ENCODE measurements around the gene CFAP97D1. TPM values are rescaled to one million over a fixed set of nuclear protein-coding genes. Genes with fewer than 3 reads are reported as not detected.

Gene CFAP97D1
- total RNA-seq, 2 donors from 2014 or later, result not detected

DNA sequence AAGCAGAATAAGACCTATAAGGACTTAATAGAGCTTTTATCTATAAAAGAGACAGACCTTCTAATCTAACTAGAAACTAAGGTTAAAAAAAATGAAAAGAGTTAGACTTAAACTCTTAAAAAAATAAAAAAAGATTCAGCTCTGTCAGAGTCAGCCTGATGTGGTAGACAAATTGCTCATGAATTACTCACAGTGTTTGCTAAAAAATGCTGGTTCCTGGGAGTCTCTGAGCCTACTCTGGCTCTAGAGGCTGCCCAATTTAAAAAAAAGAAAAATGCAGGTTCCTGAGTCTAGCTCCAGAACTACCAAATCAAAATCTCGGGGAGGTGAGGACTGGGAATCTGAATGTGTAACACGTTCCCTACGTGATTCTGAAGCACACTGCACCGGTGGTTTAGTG, 39.7 kb upstream of the CFAP97D1 start:
- no peak overlapping the region for H3K4me3 ChIP-seq (ENCODE audit: low read length)
- no peak overlapping the region for H3K9ac ChIP-seq (ENCODE audit: extremely low read depth, low read length, poor library complexity, severe bottlenecking)
- Mint-ChIP-seq H3K9me3 (no peaks in the 10 kb centered on the region), H3K36me3 (ENCODE audit: low read depth) (no peaks in the 10 kb centered on the region), H3K27ac (no peak overlapping the region), H3K27me3 (ENCODE audit: insufficient read depth) (peaks cover 5% of the 10 kb centered on the region), H3K4me3 (no peak overlapping the region), H3K4me1 (peaks cover 9% of the 10 kb centered on the region)
- no peak overlapping the region for H3K27ac ChIP-seq (ENCODE audit: low read depth, low read length)
- TF ChIP-seq, protein P1, sequence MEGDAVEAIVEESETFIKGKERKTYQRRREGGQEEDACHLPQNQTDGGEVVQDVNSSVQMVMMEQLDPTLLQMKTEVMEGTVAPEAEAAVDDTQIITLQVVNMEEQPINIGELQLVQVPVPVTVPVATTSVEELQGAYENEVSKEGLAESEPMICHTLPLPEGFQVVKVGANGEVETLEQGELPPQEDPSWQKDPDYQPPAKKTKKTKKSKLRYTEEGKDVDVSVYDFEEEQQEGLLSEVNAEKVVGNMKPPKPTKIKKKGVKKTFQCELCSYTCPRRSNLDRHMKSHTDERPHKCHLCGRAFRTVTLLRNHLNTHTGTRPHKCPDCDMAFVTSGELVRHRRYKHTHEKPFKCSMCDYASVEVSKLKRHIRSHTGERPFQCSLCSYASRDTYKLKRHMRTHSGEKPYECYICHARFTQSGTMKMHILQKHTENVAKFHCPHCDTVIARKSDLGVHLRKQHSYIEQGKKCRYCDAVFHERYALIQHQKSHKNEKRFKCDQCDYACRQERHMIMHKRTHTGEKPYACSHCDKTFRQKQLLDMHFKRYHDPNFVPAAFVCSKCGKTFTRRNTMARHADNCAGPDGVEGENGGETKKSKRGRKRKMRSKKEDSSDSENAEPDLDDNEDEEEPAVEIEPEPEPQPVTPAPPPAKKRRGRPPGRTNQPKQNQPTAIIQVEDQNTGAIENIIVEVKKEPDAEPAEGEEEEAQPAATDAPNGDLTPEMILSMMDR (conservative IDR thresholded peaks at IDR 0.05), result no peak
- H3K36me3 ChIP-seq (ENCODE audit: control insufficient read depth, insufficient read depth, low read length), result no peaks in the 10 kb centered on the region
- no peaks in the 10 kb centered on the region for H3K9me3 ChIP-seq (ENCODE audit: control insufficient read depth, low read length)
- WGBS, 2 experiments (ENCODE audit: insufficient coverage in 1 of 2, insufficient read length in 1 of 2), result 88 to 92% methylated on average over 4 of the region's 4 CpGs
- H3K27me3 ChIP-seq (ENCODE audit: control insufficient read depth, insufficient read depth, low read length, poor library complexity, severe bottlenecking), result no peaks in the 10 kb centered on the region
- DNase-seq, result no peak
- H3K4me1 ChIP-seq (ENCODE audit: control insufficient read depth, insufficient read depth, low read length), result no peaks in the 10 kb centered on the region

DNA sequence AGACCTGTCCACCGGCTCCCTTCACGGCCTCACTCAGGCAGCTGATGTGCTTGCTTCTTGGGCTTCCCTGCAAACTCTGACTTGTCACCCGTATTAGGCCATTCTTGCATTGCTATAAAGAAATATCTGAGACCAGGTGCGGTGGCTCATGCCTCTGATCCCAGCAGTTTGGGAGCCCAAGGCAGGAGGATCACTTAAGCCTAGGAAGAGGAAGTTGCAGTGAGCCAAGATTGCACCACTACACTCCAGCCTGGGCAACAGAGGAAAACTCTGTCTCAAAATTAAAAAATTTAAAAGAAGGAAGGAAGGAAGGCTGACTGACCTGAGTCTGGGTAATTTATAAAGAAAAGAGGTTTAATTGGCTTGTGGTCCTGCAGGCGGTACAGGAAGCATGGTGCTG, 38.6 kb upstream of the CFAP97D1 start:
- H3K36me3 Mint-ChIP-seq (ENCODE audit: low read depth), result no peaks in the 10 kb centered on the region
- Histone ChIP-seq H3K36me3 (ENCODE audit: control insufficient read depth, insufficient read depth, low read length) (no peaks in the 10 kb centered on the region), H3K4me1 (ENCODE audit: control insufficient read depth, insufficient read depth, low read length) (no peaks in the 10 kb centered on the region), H3K27ac (ENCODE audit: low read depth, low read length) (no peak overlapping the region), H3K9ac (ENCODE audit: extremely low read depth, low read length, poor library complexity, severe bottlenecking) (no peak overlapping the region), H3K27me3 (ENCODE audit: control insufficient read depth, insufficient read depth, low read length, poor library complexity, severe bottlenecking) (no peaks in the 10 kb centered on the region), H3K4me3 (ENCODE audit: low read length) (no peak overlapping the region), H3K9me3 (ENCODE audit: control insufficient read depth, low read length) (no peaks in the 10 kb centered on the region)
- H3K4me3 Mint-ChIP-seq, result no peak overlapping the region
- peaks cover 5% of the 10 kb centered on the region for H3K27me3 Mint-ChIP-seq (ENCODE audit: insufficient read depth)
- no peak for DNase-seq
- TF ChIP-seq, protein P1 (conservative IDR thresholded peaks at IDR 0.05), result no peak
- H3K9me3 Mint-ChIP-seq, result no peaks in the 10 kb centered on the region
- 94 to 96% methylated on average over 5 of the region's 5 CpGs for WGBS, 2 experiments (ENCODE audit: insufficient coverage in 1 of 2, insufficient read length in 1 of 2)
- H3K4me1 Mint-ChIP-seq, result peaks cover 18% of the 10 kb centered on the region
- H3K27ac Mint-ChIP-seq, result no peak overlapping the region

DNA sequence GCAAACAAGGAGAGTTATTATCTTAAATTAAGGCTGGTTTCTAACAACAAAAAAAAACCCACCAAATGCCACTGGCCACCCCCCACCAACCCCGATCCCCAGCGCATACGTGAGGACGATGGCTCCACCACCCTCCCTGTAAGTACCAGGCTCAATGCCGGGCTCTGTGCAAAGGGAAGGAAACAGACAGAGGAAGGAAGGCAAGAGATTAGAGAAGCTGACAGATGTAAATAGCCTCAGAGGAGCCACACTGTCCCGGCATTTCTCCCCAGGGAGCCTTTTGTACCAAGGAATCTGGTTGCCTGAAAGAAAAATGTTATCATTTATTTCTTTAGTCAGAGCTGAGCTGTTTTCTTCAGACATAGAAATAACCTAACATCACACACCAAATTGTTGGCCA, 34.7 kb upstream of the CFAP97D1 start:
- WGBS, 2 experiments (ENCODE audit: insufficient coverage in 1 of 2, insufficient read length in 1 of 2), result 15 to 24% methylated on average over 2 to 6 of the region's 6 CpGs
- no peak overlapping the region for H3K4me3 Mint-ChIP-seq
- no peaks in the 10 kb centered on the region for H3K36me3 Mint-ChIP-seq (ENCODE audit: low read depth)
- H3K9ac ChIP-seq (ENCODE audit: extremely low read depth, low read length, poor library complexity, severe bottlenecking), result no peak overlapping the region
- no peak for DNase-seq
- H3K9me3 Mint-ChIP-seq, result no peaks in the 10 kb centered on the region
- H3K4me3 ChIP-seq (ENCODE audit: low read length), result no peak overlapping the region
- no peaks in the 10 kb centered on the region for H3K36me3 ChIP-seq (ENCODE audit: control insufficient read depth, insufficient read depth, low read length)
- H3K4me1 ChIP-seq (ENCODE audit: control insufficient read depth, insufficient read depth, low read length), result no peaks in the 10 kb centered on the region
- H3K9me3 ChIP-seq (ENCODE audit: control insufficient read depth, low read length), result no peaks in the 10 kb centered on the region
- peaks cover 10% of the 10 kb centered on the region for H3K27me3 Mint-ChIP-seq (ENCODE audit: insufficient read depth)
- no peaks in the 10 kb centered on the region for H3K27me3 ChIP-seq (ENCODE audit: control insufficient read depth, insufficient read depth, low read length, poor library complexity, severe bottlenecking)
- peaks cover 18% of the 10 kb centered on the region for H3K4me1 Mint-ChIP-seq
- no peak overlapping the region for H3K27ac Mint-ChIP-seq
- peak overlapping the region; percentile 13 for H3K27ac ChIP-seq (ENCODE audit: low read depth, low read length)
- TF ChIP-seq, protein P1 (conservative IDR thresholded peaks at IDR 0.05), result no peak
